Mucosa of stomach (tissue), 1 donor: Measurements from ENCODE around the gene ZNF560.

Experiments
- H3K27me3 ChIP-seq: one replicate; pipeline ENCODE4 v1.7.0; 2013; ENCODE audit warnings: mild to moderate bottlenecking, low read length; ENCODE audit not compliant: control insufficient read depth, insufficient read depth
- H3K36me3 ChIP-seq: one replicate; pipeline ENCODE4 v1.7.0; 2013; ENCODE audit warnings: low read length; ENCODE audit not compliant: control insufficient read depth, insufficient read depth
- H3K4me1 ChIP-seq: one replicate; pipeline ENCODE4 v1.7.0; 2013; ENCODE audit warnings: mild to moderate bottlenecking, low read length; ENCODE audit not compliant: control insufficient read depth, insufficient read depth
- H3K4me3 ChIP-seq: one replicate; pipeline ENCODE4 v1.7.0; 2013; ENCODE audit warnings: low read length
- H3K9ac ChIP-seq: one replicate; pipeline ENCODE4 v1.7.0; 2013; ENCODE audit warnings: mild to moderate bottlenecking, low read length, moderate library complexity
- H3K9me3 ChIP-seq: one replicate; pipeline ENCODE4 v1.7.0; 2013; ENCODE audit warnings: mild to moderate bottlenecking, low read length, moderate library complexity; ENCODE audit not compliant: control insufficient read depth
- donor health status: Pancreatic carcinoma.

Gene ZNF560

DNA sequence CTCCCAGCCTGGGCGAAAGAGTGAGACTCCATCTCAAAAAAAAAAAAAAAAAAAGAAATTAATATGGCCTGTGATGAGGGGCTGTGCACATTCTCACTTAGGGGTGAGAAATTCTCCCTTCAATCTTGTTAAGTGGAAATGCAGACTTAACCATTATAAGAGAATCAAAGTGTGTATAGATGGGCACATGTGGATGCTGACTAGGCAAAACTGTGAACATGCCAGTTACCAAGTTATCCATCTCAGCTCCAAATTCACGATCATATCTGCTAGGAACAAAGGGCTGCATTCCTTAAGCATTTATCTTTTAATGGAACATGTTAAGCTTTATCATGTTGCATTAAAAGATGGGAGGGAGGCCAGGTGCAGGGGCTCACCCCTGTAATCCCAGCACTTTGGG lies 4.3 kb downstream of the ZNF560 start:
- Histone ChIP-seq H3K27me3 (no peaks in the 10 kb centered on the region), H3K36me3 (no peaks in the 10 kb centered on the region), H3K4me1 (no peaks in the 10 kb centered on the region), H3K9me3 (no peaks in the 10 kb centered on the region), H3K9ac (no peak overlapping the region), H3K4me3 (no peak overlapping the region)

DNA sequence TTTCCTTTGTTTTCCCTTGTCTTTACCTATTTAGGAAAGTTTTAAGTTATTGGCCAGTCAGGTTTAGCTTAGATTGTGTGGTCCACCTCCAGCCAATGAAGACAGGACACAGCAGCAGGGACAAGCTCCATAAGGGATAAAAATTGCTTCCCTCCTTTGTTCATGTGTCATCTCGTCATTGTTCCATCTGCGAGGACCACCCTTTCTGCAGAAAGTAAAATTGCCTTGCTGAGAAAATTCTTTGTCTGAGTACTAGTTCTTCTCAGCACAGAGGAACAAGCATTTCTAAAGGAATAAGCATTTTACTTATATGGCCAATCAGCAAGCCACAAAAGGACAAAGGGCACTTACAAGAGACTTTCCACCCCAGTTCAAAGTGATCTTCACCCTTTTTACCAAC lies 11.4 kb downstream of the ZNF560 start:
- Histone ChIP-seq H3K4me1 (no peaks in the 10 kb centered on the region), H3K4me3 (no peak overlapping the region), H3K9me3 (no peaks in the 10 kb centered on the region), H3K36me3 (no peaks in the 10 kb centered on the region), H3K9ac (no peak overlapping the region), H3K27me3 (no peaks in the 10 kb centered on the region)

DNA sequence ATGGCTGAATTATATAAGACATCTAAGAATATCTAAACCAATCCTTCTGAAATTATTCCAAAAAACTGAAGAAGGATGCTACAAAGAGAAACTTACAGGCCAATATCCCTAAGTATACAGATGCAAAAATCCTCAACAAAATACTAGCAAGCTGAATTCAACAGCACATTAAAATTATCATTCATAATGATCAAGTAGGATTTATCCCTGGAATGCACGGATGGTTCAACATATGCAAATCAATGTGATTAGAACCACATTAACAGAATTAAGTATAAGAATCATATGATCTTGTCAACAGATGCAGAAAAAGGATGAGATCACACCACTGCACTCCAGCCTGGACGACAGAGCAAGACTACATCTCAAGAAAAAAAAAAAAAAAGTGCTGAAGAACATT lies 13.3 kb downstream of the ZNF560 start:
- no peaks in the 10 kb centered on the region for H3K27me3 ChIP-seq
- H3K4me1 ChIP-seq, result no peaks in the 10 kb centered on the region
- H3K9me3 ChIP-seq, result no peaks in the 10 kb centered on the region
- no peak overlapping the region for H3K9ac ChIP-seq
- no peak overlapping the region for H3K4me3 ChIP-seq
- no peaks in the 10 kb centered on the region for H3K36me3 ChIP-seq

DNA sequence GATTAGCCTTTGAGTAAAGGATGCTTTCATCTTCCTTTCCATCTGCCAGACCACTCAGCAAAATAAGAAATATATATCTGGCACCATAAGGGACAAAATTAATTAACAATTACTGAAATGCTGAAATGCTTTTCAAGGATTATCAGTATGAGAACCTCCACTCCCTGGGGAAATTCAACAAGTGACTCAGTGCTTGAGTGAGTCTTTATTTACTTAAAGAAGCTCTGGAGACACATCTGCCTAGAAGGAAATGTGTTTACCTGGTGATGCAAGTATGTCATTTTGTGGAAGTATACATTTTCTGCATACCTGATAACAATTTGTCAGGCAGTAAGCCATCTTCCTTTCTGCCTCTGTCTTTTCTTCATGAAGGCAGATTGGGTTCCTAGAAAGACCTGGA lies 23.4 kb downstream of the ZNF560 start:
- Histone ChIP-seq H3K27me3 (no peaks in the 10 kb centered on the region), H3K9ac (no peak overlapping the region), H3K36me3 (no peaks in the 10 kb centered on the region), H3K4me3 (no peak overlapping the region), H3K9me3 (no peaks in the 10 kb centered on the region), H3K4me1 (no peaks in the 10 kb centered on the region)

DNA sequence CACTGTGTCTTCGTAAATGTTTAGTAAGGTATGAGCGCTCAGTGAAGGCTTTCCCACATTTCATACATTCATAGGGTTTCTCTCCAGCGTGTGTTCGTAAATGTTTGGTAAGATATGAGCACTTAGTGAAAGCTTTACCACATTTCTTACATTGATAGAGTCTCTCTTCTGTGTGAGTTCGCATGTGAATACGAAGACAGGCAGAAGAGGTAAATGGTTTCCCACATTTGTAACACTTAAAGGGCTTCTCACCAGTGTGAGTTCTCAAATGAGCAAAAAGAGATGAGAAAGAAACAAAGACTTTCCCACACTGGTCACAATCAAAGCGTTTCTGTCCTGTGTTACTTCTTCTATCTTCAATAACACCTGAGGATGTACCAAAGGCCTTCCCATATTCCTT lies 31.3 kb downstream of the ZNF560 start:
- H3K4me1 ChIP-seq, result no peaks in the 10 kb centered on the region
- H3K9me3 ChIP-seq, result no peaks in the 10 kb centered on the region
- H3K36me3 ChIP-seq, result no peaks in the 10 kb centered on the region
- H3K27me3 ChIP-seq, result no peaks in the 10 kb centered on the region
- no peak overlapping the region for H3K4me3 ChIP-seq
- no peak overlapping the region for H3K9ac ChIP-seq

DNA sequence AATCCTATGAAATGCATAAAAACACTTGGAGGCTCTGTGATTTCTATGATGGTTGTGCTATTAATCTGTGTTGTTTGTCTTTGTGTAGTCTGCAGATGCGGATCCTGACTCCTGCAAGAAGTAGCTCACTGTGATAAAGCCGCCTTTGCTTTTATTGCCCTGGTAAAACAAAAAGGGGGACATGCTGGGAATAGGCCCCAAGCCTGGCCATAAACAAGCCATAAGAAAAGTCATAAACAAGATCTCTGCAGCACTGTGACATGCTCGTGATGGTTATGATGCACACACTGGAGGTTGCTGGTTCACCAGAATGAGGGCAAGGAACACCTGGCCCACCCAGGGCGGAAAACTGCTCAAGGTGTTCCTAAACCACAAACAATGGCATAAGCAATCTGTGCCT lies 36.5 kb downstream of the ZNF560 start:
- Histone ChIP-seq H3K9me3 (no peaks in the 10 kb centered on the region), H3K9ac (no peak overlapping the region), H3K4me3 (no peak overlapping the region), H3K36me3 (no peaks in the 10 kb centered on the region), H3K4me1 (no peaks in the 10 kb centered on the region), H3K27me3 (no peaks in the 10 kb centered on the region)

DNA sequence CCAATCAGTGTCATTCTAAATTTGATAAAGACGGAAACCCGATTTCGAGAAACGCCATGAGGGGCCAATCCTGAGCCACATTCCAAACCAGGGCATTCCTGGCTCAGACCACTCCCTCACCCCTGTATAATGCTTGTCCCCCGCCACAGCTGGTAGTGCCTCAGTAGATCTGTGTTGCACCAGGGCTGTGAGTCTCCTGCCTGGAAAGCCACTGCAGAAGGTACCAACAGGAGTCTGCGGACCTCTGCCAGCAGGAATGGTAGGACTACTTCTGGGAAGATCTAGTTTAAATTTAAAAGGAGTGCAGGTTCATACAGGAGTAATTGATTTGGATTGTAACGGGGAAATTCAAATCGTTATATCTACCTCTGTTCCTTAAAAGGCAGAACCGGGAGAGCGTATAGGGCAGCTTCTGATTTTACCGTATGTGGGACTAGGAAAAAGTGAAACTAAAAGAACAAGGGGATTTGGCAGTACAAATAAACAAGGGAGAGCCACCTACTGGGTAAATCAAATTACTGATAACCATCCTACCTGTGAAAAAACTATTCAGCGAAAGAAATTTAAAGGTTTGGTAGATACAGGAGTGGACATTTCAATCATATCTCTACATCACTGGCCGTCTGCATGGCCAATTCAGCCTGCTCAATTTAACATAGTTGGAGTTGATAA lies 42.3 kb downstream of the ZNF560 start:
- Histone ChIP-seq H3K27me3 (no peaks in the 10 kb centered on the region), H3K36me3 (no peaks in the 10 kb centered on the region), H3K9ac (no peak overlapping the region), H3K4me1 (no peaks in the 10 kb centered on the region), H3K9me3 (no peaks in the 10 kb centered on the region), H3K4me3 (no peak overlapping the region)

DNA sequence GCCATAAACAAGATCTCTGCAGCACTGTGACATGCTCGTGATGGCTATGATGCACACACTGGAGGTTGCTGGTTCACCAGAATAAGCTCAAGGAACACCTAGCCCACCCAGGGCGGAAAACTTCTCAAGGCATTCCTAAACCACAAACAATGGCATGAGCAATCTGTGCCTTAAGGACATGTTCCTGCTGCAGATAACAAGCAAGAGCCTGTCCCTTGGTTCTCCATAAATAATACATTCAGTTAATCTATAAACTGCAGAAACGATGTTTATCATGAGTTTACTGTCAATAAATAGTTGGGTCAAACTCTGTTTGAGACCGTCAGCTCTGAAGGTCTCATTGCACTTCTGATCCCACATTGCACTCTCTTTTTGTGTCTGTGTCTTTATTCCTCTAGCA lies 44.5 kb downstream of the ZNF560 start:
- Histone ChIP-seq H3K4me1 (no peaks in the 10 kb centered on the region), H3K9ac (no peak overlapping the region), H3K36me3 (no peaks in the 10 kb centered on the region), H3K27me3 (no peaks in the 10 kb centered on the region), H3K4me3 (no peak overlapping the region), H3K9me3 (no peaks in the 10 kb centered on the region)

DNA sequence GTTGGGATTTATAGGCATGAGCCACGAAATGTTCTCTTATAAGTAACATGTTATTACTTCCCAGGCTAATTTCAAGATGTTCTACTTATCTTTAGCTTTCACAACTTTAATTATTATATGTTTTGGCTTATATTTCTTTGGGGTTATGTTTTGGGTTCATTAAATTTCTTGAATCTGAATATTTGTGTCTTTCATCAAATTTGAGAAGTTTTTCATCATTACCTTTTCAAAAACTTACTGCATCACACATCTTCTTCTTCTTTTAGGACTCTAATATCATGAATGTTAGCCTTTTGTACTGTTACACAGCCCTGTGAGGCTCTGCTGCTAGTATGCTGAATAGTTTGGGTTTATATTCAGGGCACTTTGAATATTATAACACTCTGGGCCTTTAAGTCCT lies 53.4 kb downstream of the ZNF560 start:
- H3K4me3 ChIP-seq, result no peak overlapping the region
- H3K9me3 ChIP-seq, result no peaks in the 10 kb centered on the region
- H3K4me1 ChIP-seq, result no peaks in the 10 kb centered on the region

DNA sequence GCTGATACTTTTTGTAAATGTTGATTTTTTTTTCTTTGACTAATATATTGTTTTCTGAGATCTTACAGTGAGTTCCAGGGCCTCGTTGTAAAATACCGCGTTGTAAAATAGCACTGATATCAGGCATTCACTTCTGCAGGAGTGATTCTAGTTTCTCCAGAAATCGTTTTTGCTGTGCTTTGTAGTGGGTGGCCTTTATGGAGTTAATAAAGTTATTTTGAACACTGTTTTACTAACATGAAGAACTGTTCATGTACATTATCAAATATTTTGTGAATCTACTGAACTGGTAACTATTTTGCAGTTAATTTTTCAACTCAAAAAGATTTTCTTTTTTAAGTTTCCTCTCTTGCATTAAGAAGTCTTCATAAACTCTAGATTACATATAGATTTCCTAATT lies 62.1 kb downstream of the ZNF560 start:
- Histone ChIP-seq H3K27me3 (no peaks in the 10 kb centered on the region), H3K4me3 (no peak overlapping the region), H3K36me3 (no peaks in the 10 kb centered on the region), H3K9ac (no peak overlapping the region), H3K4me1 (peaks cover 4% of the 10 kb centered on the region), H3K9me3 (no peaks in the 10 kb centered on the region)

More for the DNA sequence above, 53.4 kb downstream of the ZNF560 start:
- no peaks in the 10 kb centered on the region for H3K36me3 ChIP-seq
- H3K27me3 ChIP-seq, result no peaks in the 10 kb centered on the region
- H3K9ac ChIP-seq, result no peak overlapping the region

DNA sequence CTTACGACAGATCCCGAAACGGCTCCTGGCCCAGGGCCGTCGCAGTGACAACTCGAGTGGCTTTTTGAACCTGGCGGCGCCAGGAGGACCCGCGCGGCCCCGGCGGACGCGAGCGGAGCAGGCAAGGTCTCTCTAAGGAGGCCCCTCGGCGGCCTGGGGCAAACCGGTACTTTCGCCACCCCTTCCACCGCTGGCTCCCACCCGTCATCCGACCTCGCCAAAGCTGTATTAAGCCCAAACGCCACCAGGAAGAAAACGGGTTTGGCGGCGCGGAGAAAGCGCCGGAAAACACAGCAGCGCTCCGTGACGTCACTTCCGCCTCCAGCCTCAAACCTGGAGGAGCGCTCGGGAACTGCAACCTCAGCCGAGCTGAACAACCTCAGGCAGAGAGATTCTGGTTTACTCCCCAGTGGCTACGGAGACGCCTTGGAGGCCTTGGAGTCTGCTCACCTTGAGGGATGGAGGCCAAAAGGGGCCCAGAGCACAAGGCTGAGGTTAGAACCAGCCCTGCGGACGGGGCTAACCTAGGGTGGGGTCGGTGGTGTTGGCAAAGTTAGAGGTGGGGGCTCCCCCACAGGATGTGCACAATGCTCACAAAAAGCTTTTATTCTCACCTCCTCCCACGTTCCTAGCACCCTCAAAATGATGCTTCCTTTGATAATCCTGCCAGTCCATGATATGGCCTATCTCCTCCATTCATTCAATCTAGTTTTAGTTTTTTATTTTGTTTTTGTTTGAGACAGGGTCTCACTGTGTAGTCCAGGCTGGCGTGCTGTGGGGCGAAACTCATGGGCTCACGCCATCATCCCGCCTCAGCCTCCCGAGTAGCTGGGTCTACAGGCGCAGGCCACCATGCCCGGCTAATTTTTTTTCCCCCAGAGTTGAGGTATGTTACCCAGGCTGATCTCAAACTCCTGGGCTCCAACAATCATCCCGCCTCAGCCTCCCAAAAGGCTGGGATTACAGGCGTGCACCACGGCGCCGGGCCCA lies 62.8 kb downstream of the ZNF560 start, which contains the start of gene ZNF266:
ZNF266 (minus strand) TSS at position 295 of the 990 bp plus-strand sequence. CDS start 15,484 bp downstream, outside the sequence.
- Histone ChIP-seq H3K4me1 (peaks cover 4% of the 10 kb centered on the region), H3K9me3 (no peaks in the 10 kb centered on the region), H3K27me3 (no peaks in the 10 kb centered on the region), H3K36me3 (no peaks in the 10 kb centered on the region), H3K9ac (peak within 1 kb of the TSS; percentile 93), H3K4me3 (peak within 1 kb of the TSS; percentile 52)

DNA sequence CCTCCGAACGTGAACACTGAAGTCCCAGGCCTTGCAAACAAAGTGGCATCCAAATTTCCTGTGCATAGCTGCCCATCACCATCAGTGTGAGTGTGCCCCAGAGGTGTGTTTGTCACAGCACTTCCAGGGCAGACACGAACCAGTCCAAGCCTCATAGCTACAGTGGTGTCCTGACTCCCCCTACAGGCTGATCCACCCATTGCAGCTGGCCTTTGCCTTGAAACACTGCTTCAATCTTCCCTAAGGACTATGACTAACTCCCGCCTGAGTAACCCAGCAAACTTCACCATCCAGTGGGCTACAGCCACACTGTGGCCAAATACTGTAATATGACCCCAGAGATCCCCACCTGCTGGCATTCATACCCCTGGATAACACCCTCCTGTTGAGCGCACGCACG lies 66.9 kb downstream of the ZNF560 start:
- Histone ChIP-seq H3K4me3 (no peak overlapping the region), H3K4me1 (peaks cover 4% of the 10 kb centered on the region), H3K27me3 (no peaks in the 10 kb centered on the region), H3K36me3 (no peaks in the 10 kb centered on the region), H3K9me3 (no peaks in the 10 kb centered on the region), H3K9ac (no peak overlapping the region)
